ENCODE measurements around the gene KRT1.

KRT1 gene

DNA sequence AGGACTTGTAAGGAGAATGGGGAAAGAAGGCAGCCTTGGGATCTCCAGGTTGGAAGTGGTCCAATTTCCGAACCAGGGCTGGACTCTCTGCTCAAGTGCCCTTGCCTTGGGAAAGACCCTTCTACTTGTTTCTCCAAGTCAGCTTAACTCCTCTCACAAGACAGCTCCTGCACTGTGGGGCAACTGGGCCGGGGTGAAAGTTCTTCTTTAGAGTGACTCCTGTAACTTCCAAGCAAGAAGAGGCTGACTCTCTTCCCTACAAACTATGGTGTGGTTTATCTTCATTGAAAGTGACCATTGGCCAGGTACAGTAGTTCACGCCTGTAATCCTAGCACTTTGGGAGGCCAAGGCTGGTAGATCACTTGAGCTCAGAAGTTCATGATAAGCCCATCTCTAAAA, 13.7 kb downstream of the KRT1 start:
- H3K4me1 ChIP-seq (ENCODE audit: control insufficient read depth, insufficient read depth, low read length): no peaks in the 10 kb centered on the region
- H3K9ac ChIP-seq (ENCODE audit: low read length): no peak overlapping the region
- H3K27me3 ChIP-seq (ENCODE audit: control insufficient read depth, insufficient read depth, low read length): no peaks in the 10 kb centered on the region
- no peak overlapping the region for H3K27ac ChIP-seq (ENCODE audit: low read depth, low read length)
- no peaks in the 10 kb centered on the region for H3K36me3 ChIP-seq (ENCODE audit: control insufficient read depth, insufficient read depth, low read length)
- no peak overlapping the region for H3K4me3 ChIP-seq (ENCODE audit: low read length)

- H3K27me3 ChIP-seq (ENCODE audit: control insufficient read depth, insufficient read depth, low read length): no peaks in the 10 kb centered on the region
- no peaks in the 10 kb centered on the region for H3K4me1 ChIP-seq (ENCODE audit: control insufficient read depth, insufficient read depth, low read length)
- no peak overlapping the region for H3K9ac ChIP-seq (ENCODE audit: low read length)
- no peaks in the 10 kb centered on the region for H3K36me3 ChIP-seq (ENCODE audit: control insufficient read depth, insufficient read depth, low read length)
- H3K4me3 ChIP-seq (ENCODE audit: low read length): no peak overlapping the region
- H3K27ac ChIP-seq (ENCODE audit: low read depth, low read length): no peak overlapping the region
Observed at GRCh38 chr12:52663420-52663819, 16.8 kb downstream of the KRT1 start.

GRCh38 chr12:52662918-52663229, 17.3 kb downstream of the KRT1 start:
- Histone ChIP-seq H3K27ac (ENCODE audit: low read depth, low read length) (no peak overlapping the region), H3K9ac (ENCODE audit: low read length) (no peak overlapping the region), H3K36me3 (ENCODE audit: control insufficient read depth, insufficient read depth, low read length) (no peaks in the 10 kb centered on the region), H3K27me3 (ENCODE audit: control insufficient read depth, insufficient read depth, low read length) (no peaks in the 10 kb centered on the region), H3K4me3 (ENCODE audit: low read length) (no peak overlapping the region), H3K4me1 (ENCODE audit: control insufficient read depth, insufficient read depth, low read length) (no peaks in the 10 kb centered on the region)

GRCh38 chr12:52662093-52662917, 17.9 kb downstream of the KRT1 start:
- H3K4me1 ChIP-seq (ENCODE audit: control insufficient read depth, insufficient read depth, low read length): no peaks in the 10 kb centered on the region
- no peak overlapping the region for H3K4me3 ChIP-seq (ENCODE audit: low read length)
- H3K36me3 ChIP-seq (ENCODE audit: control insufficient read depth, insufficient read depth, low read length): no peaks in the 10 kb centered on the region
- H3K9ac ChIP-seq (ENCODE audit: low read length): no peak overlapping the region
- H3K27me3 ChIP-seq (ENCODE audit: control insufficient read depth, insufficient read depth, low read length): no peaks in the 10 kb centered on the region
- H3K27ac ChIP-seq (ENCODE audit: low read depth, low read length): no peak overlapping the region

DNA sequence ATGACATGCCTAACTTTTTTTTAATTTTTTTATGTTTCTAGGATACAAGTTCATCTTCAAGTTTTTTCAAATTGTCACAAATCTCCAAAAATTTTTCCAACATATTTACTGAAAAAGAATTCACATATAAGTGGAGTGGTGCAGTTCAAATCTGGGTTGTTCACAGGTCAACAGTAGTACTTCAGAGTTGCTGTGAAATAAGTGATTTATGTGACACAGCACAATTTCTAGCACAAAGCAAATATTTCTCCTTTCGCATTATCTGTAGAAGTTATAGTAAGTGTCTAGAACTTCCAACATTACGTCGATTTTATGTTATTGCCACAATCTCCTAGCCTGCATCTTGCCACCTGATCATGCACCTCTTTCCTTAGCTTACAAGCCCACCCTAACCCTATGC, 18.5 kb downstream of the KRT1 start:
- H3K4me3 ChIP-seq (ENCODE audit: low read length): no peak overlapping the region
- H3K4me1 ChIP-seq (ENCODE audit: control insufficient read depth, insufficient read depth, low read length): no peaks in the 10 kb centered on the region
- no peak overlapping the region for H3K9ac ChIP-seq (ENCODE audit: low read length)
- no peak overlapping the region for H3K27ac ChIP-seq (ENCODE audit: low read depth, low read length)
- H3K36me3 ChIP-seq (ENCODE audit: control insufficient read depth, insufficient read depth, low read length): no peaks in the 10 kb centered on the region
- H3K27me3 ChIP-seq (ENCODE audit: control insufficient read depth, insufficient read depth, low read length): no peaks in the 10 kb centered on the region

DNA sequence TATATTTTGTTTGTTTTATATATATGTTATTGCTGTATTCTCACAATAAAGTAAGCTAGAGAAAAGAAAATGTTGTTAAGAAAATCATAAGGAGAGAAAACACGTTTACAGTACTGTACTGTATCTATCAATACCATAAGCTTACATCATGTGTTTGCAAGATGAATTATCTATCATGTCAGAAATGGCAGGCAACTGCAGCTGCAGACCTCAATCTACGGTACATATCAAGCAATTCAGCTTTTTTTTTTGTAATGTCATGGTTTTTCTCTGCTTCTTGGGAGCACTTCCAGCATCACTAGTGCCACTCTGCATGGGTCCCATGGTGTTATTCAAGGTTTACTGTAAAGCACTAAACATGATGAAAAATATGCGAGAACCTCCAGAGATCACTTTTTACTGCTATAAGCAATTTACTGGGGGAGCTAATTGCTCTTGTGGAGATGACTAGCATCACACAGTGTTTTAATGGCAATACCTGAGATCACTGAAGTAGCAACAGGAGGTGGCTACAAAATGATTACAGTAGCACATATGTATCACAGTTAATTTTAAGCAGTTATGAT, 19.2 kb downstream of the KRT1 start:
- H3K27ac ChIP-seq (ENCODE audit: low read depth, low read length): no peak overlapping the region
- no peaks in the 10 kb centered on the region for H3K27me3 ChIP-seq (ENCODE audit: control insufficient read depth, insufficient read depth, low read length)
- no peaks in the 10 kb centered on the region for H3K36me3 ChIP-seq (ENCODE audit: control insufficient read depth, insufficient read depth, low read length)
- no peak overlapping the region for H3K9ac ChIP-seq (ENCODE audit: low read length)
- no peaks in the 10 kb centered on the region for H3K4me1 ChIP-seq (ENCODE audit: control insufficient read depth, insufficient read depth, low read length)
- no peak overlapping the region for H3K4me3 ChIP-seq (ENCODE audit: low read length)

DNA sequence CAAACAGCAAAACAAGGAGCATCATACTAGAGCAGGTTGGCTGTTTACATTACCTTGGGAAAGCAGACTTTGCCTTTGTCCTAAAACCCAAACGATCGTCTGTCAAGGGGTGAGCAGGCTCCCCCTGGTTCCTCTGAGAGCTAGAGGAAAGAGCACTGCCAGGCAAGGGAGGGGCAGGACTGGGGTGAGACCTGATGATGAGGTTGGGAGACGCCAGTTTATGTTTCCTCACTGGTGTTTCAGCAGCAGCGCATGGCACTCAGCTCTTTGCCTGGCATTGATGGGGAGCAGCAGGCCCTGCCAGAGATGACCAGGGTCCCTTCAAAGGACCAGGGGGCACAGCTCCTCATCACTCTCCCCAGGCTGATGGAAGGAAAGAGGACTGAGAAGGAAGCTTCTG, 20.3 kb downstream of the KRT1 start:
- no peak overlapping the region for H3K9ac ChIP-seq (ENCODE audit: low read length)
- no peaks in the 10 kb centered on the region for H3K36me3 ChIP-seq (ENCODE audit: control insufficient read depth, insufficient read depth, low read length)
- H3K4me3 ChIP-seq (ENCODE audit: low read length): no peak overlapping the region
- H3K4me1 ChIP-seq (ENCODE audit: control insufficient read depth, insufficient read depth, low read length): no peaks in the 10 kb centered on the region
- H3K27me3 ChIP-seq (ENCODE audit: control insufficient read depth, insufficient read depth, low read length): peaks cover 3% of the 10 kb centered on the region
- H3K27ac ChIP-seq (ENCODE audit: low read depth, low read length): no peak overlapping the region

DNA sequence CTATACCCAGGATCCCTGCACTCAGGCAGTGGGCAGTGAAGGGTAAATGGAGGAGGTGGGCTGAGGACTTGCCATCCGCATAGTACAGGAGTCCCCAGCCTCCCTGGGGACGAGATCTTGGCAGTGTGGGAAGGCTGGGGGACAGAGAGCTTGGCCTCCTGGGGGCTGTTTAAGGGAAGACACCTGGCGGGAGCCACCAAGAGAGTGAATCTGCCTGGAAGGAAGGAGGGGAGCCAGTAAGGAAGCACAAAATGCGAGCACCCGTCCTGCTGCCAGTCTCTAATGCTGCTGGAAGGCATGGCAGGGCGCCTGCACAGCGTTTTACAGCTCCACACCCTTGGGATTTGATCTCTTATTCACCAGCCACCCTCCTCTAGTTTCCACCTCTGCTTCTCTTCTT, 20.8 kb downstream of the KRT1 start:
- H3K9ac ChIP-seq (ENCODE audit: low read length): no peak overlapping the region
- H3K4me3 ChIP-seq (ENCODE audit: low read length): no peak overlapping the region
- H3K4me1 ChIP-seq (ENCODE audit: control insufficient read depth, insufficient read depth, low read length): no peaks in the 10 kb centered on the region
- no peaks in the 10 kb centered on the region for H3K36me3 ChIP-seq (ENCODE audit: control insufficient read depth, insufficient read depth, low read length)
- H3K27ac ChIP-seq (ENCODE audit: low read depth, low read length): no peak overlapping the region
- H3K27me3 ChIP-seq (ENCODE audit: control insufficient read depth, insufficient read depth, low read length): peaks cover 3% of the 10 kb centered on the region

GRCh38 chr12:52658196-52658595, 22.0 kb downstream of the KRT1 start:
- Histone ChIP-seq H3K36me3 (ENCODE audit: control insufficient read depth, insufficient read depth, low read length) (no peaks in the 10 kb centered on the region), H3K4me1 (ENCODE audit: control insufficient read depth, insufficient read depth, low read length) (no peaks in the 10 kb centered on the region), H3K9ac (ENCODE audit: low read length) (no peak overlapping the region), H3K4me3 (ENCODE audit: low read length) (no peak overlapping the region), H3K27me3 (ENCODE audit: control insufficient read depth, insufficient read depth, low read length) (peaks cover 3% of the 10 kb centered on the region), H3K27ac (ENCODE audit: low read depth, low read length) (no peak overlapping the region)

GRCh38 chr12:52657250-52657902, 22.8 kb downstream of the KRT1 start:
- no peaks in the 10 kb centered on the region for H3K36me3 ChIP-seq (ENCODE audit: control insufficient read depth, insufficient read depth, low read length)
- no peak overlapping the region for H3K4me3 ChIP-seq (ENCODE audit: low read length)
- H3K27ac ChIP-seq (ENCODE audit: low read depth, low read length): no peak overlapping the region
- H3K9ac ChIP-seq (ENCODE audit: low read length): no peak overlapping the region
- H3K27me3 ChIP-seq (ENCODE audit: control insufficient read depth, insufficient read depth, low read length): peaks cover 3% of the 10 kb centered on the region
- H3K4me1 ChIP-seq (ENCODE audit: control insufficient read depth, insufficient read depth, low read length): no peaks in the 10 kb centered on the region

DNA sequence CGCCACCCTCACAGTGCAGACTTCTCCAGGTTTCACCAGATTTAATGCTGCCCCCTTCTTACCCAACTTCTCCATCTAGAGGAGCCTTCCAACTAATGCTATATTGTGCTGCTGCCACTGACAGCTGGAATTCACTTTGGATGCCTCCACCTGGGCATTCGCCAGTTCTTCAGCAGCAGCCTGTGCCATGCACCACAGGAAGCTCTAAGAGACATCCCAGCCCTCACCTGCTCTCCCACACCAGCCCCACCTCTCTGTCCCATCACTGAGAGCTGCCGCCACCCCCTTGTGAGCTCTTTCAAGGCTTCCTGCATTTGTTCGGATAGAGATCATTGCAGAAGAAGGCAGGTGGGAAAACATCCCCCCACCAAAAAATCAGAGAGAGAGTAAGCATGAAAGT, 23.6 kb downstream of the KRT1 start:
- Histone ChIP-seq H3K36me3 (ENCODE audit: control insufficient read depth, insufficient read depth, low read length) (no peaks in the 10 kb centered on the region), H3K4me1 (ENCODE audit: control insufficient read depth, insufficient read depth, low read length) (no peaks in the 10 kb centered on the region), H3K4me3 (ENCODE audit: low read length) (no peak overlapping the region), H3K27me3 (ENCODE audit: control insufficient read depth, insufficient read depth, low read length) (peaks cover 3% of the 10 kb centered on the region), H3K27ac (ENCODE audit: low read depth, low read length) (no peak overlapping the region), H3K9ac (ENCODE audit: low read length) (no peak overlapping the region)

DNA sequence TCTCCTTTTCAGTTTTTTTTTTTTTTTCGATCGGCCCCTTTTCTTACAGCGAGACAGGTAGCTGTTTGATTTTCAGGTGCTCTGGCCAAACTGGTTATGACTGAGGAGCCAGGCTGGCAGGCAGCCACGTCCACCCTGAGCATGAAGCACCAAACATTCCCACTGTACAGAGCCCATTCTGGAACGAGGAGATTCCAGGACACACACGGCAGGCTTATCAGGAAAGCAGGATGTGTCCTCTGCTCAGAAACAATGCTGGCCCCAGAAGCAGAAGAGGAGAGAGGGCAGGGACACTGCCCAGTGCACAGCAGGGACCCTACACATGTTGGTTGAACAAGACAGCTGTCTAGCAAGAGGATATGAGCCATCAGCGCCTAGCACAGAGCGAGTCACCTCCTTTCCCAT, 24.5 kb downstream of the KRT1 start:
- H3K4me1 ChIP-seq (ENCODE audit: control insufficient read depth, insufficient read depth, low read length): no peaks in the 10 kb centered on the region
- H3K9ac ChIP-seq (ENCODE audit: low read length): no peak overlapping the region
- H3K27me3 ChIP-seq (ENCODE audit: control insufficient read depth, insufficient read depth, low read length): peaks cover 3% of the 10 kb centered on the region
- H3K27ac ChIP-seq (ENCODE audit: low read depth, low read length): no peak overlapping the region
- H3K36me3 ChIP-seq (ENCODE audit: control insufficient read depth, insufficient read depth, low read length): no peaks in the 10 kb centered on the region
- no peak overlapping the region for H3K4me3 ChIP-seq (ENCODE audit: low read length)

- Histone ChIP-seq H3K36me3 (ENCODE audit: control insufficient read depth, insufficient read depth, low read length) (no peaks in the 10 kb centered on the region), H3K27me3 (ENCODE audit: control insufficient read depth, insufficient read depth, low read length) (peaks cover 3% of the 10 kb centered on the region), H3K4me1 (ENCODE audit: control insufficient read depth, insufficient read depth, low read length) (peaks cover 3% of the 10 kb centered on the region), H3K9ac (ENCODE audit: low read length) (no peak overlapping the region), H3K4me3 (ENCODE audit: low read length) (no peak overlapping the region), H3K27ac (ENCODE audit: low read depth, low read length) (no peak overlapping the region)
Observed at GRCh38 chr12:52655251-52655650, 25.0 kb downstream of the KRT1 start.
